Left ventricle myocardium inferior (tissue), 1 donor: ENCODE data around the gene HLA-C. TPM values are rescaled to one million over a fixed set of nuclear protein-coding genes. Genes with fewer than 3 reads are reported as not detected.

Experiments
- DNase-seq: peaks from one replicate; pipeline ENCODE4 v3.0.0-alpha.2; 2020
- H3K27ac ChIP-seq: fragments of 200-600 bp; replicated peaks from 2 replicates; pipeline ENCODE4 v1.8.0; 2021
- H3K27me3 ChIP-seq: fragments of 200-600 bp; 2 replicates; pipeline ENCODE4 v1.8.0; 2021; ENCODE audit warnings: low read depth
- H3K36me3 ChIP-seq: fragments of 200-600 bp; 2 replicates; pipeline ENCODE4 v1.8.0; 2021
- H3K4me1 ChIP-seq: fragments of 200-600 bp; 2 replicates; pipeline ENCODE4 v1.8.0; 2021
- H3K4me3 ChIP-seq: fragments of 200-600 bp; 2 replicates; pipeline ENCODE4 v1.8.0; 2021; ENCODE audit warnings: mild to moderate bottlenecking, moderate library complexity
- H3K9me3 ChIP-seq: fragments of 200-600 bp; replicated peaks from 2 replicates; pipeline ENCODE4 v1.8.0; 2021
- intact Hi-C: fragments of 100-400 bp; cut with micrococcal nuclease; formaldehyde crosslinking; loops from one replicate; pipeline ENCODE4 v1.11.0; 2022
- total RNA-seq: library from RNA; stranded (reverse); fragmentation: NEBNext Ultra II Directional; extraction: Animal tissue kit (Norgen Biotek cat#: 25700); gene quantifications from one replicate; pipeline ENCODE4 v1.2.1, GENCODE V29; 2021
- TF ChIP-seq, protein P1 (sequence below): fragments of 200-600 bp; IDR thresholded peaks from 2 replicates; pipeline ENCODE4 v1.8.0; 2021; ENCODE audit warnings: antibody characterized with exemption, mild to moderate bottlenecking, borderline replicate concordance
- donor health status: DM: no; HTN: yes; CAD: no; lungs with severe emphysema.

Gene HLA-C
- total RNA-seq, 1 donor from 2014 or later: 170 TPM

DNA sequence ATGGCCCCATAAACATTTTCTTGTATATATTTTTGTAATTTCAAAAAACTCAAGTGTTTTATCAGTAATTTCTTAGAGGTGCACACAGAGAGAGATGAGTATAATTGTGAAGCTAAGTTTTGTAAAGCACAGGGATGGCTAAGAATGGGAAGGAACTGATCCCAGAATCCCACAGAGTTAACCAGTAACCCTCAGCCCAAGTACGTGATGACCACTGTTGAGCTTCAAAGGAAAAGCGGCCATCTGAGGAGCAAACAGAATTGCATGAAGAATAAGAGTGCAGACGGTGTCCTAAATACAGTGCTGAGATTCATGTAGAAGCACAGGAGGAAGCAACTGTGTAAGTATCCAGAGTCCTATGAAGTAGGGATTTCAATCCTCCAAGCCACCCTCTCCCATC lies 28.1 kb upstream of the HLA-C start:
- DNase-seq: no peak
- Histone ChIP-seq H3K27ac (no peak overlapping the region), H3K4me3 (no peak overlapping the region), H3K4me1 (no peaks in the 10 kb centered on the region), H3K9me3 (peaks cover 8% of the 10 kb centered on the region), H3K36me3 (no peaks in the 10 kb centered on the region), H3K27me3 (peaks cover 66% of the 10 kb centered on the region)
- TF ChIP-seq, protein P1, sequence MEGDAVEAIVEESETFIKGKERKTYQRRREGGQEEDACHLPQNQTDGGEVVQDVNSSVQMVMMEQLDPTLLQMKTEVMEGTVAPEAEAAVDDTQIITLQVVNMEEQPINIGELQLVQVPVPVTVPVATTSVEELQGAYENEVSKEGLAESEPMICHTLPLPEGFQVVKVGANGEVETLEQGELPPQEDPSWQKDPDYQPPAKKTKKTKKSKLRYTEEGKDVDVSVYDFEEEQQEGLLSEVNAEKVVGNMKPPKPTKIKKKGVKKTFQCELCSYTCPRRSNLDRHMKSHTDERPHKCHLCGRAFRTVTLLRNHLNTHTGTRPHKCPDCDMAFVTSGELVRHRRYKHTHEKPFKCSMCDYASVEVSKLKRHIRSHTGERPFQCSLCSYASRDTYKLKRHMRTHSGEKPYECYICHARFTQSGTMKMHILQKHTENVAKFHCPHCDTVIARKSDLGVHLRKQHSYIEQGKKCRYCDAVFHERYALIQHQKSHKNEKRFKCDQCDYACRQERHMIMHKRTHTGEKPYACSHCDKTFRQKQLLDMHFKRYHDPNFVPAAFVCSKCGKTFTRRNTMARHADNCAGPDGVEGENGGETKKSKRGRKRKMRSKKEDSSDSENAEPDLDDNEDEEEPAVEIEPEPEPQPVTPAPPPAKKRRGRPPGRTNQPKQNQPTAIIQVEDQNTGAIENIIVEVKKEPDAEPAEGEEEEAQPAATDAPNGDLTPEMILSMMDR: no peak
- intact Hi-C loops: no loop called here

DNA sequence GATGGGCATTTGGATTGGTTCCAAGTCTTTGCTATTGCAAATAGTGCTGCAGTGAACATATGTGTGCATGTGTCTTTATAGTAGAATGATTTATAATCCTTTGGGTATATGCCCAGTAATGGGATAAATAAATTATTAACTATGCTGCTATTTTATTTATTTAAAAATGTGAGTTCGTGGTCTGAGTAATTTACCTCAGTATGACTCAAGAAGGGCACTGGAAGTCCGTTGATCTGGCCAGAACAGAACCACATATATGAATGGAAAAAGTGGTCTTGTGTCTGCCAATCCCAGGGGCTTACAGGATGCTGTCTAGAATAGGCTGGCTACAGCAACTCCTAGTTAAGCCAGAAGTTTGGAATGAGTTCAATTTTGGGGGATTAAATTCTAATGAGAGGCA lies 27.6 kb upstream of the HLA-C start:
- Histone ChIP-seq H3K27ac (no peak overlapping the region), H3K27me3 (peaks cover 68% of the 10 kb centered on the region), H3K9me3 (peaks cover 8% of the 10 kb centered on the region), H3K4me1 (no peaks in the 10 kb centered on the region), H3K36me3 (no peaks in the 10 kb centered on the region), H3K4me3 (no peak overlapping the region)
- no peak for DNase-seq
- intact Hi-C loops: no loop called here
- TF ChIP-seq, protein P1: no peak

DNA sequence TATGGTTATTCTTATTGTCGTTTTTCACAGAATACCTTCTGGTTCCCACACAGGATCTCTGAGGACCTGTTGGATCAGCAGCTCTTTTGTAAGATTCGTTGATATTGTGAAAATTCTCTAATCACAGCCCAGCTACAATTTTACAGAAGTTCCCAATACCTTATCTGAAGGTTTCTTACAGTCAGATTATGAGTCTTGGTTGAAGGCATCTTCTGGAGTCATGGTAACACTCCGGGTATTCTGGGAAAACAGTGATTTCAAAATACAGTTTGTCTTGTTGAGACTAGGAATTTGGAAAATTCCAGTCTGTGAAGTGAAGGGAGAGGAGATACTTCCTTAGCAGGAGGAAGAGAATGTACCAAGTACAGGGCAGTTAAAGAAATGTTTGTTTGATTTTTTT lies 22.2 kb upstream of the HLA-C start:
- intact Hi-C loops: no loop called here

DNA sequence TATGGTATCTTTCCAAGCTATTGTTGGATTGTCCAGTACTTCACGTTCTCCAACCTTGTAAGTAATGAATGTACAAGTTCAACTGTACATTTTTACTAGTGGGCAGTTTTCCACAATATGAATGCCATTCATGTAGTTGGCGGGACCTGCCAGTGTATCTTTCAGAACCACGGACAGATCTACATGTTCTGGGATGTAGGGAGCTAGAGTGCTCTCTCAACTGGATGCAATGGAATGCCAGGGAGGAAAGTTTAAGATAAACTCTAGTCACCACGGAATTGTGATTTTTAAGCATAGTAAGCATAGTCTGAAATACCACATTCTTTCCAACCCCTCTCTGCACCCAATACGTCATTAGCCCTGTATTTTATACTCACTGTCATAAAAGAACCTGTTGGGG lies 21.5 kb upstream of the HLA-C start:
- TF ChIP-seq, protein P1: no peak
- Histone ChIP-seq H3K9me3 (peaks cover 7% of the 10 kb centered on the region), H3K4me1 (no peaks in the 10 kb centered on the region), H3K36me3 (no peaks in the 10 kb centered on the region), H3K27ac (no peak overlapping the region), H3K4me3 (no peak overlapping the region), H3K27me3 (peaks cover 60% of the 10 kb centered on the region)
- DNase-seq: no peak
- intact Hi-C loops: no loop called here

More for the DNA sequence above, 22.2 kb upstream of the HLA-C start:
- Histone ChIP-seq H3K27me3 (peaks cover 64% of the 10 kb centered on the region), H3K4me1 (no peaks in the 10 kb centered on the region), H3K36me3 (no peaks in the 10 kb centered on the region), H3K27ac (no peak overlapping the region), H3K9me3 (peaks cover 8% of the 10 kb centered on the region), H3K4me3 (no peak overlapping the region)
- DNase-seq: no peak
- TF ChIP-seq, protein P1: no peak

DNA sequence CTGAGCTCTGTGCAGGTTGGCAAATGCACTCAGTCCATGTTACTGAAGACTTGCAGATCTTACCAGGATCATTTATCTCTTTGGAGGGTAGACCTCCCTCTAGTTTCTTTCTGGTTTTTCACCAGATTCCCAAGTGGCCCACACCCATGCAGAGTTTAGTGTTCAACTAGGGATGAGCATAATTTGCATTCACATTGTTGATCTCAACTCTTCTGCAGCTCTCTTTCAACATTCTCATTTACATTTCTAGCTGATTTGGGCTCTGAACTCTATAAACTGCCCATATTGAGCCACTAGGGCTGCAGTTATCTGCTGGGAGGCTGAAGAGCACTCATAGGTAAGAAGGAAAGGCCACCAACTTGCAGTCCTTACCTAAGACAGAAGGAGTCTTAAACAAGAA lies 17.9 kb upstream of the HLA-C start:
- Histone ChIP-seq H3K27me3 (peaks cover 31% of the 10 kb centered on the region), H3K9me3 (no peaks in the 10 kb centered on the region), H3K27ac (no peak overlapping the region), H3K36me3 (no peaks in the 10 kb centered on the region), H3K4me3 (no peak overlapping the region), H3K4me1 (no peaks in the 10 kb centered on the region)
- no peak for DNase-seq
- intact Hi-C loops: no loop called here
- TF ChIP-seq, protein P1: no peak

DNA sequence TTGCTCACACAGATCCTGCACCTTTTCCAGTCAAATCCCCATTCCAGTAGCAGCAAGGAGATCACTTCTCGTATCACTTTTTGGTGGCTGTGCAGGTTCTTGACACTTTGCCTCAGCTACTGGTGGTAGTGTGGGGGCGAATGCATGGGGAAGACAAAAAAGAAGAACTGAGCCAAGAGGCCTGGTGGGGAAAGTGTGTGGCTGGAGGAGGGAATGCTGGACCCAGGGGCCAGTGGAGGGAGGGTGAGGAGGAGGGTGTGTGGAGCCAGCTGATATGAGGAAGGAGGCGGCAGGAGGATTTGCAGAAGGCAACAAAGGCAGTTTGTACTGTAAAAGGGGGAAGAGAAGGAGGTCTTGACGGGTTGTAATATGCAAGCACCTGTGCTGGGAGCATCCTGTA lies 15.7 kb upstream of the HLA-C start:
- Histone ChIP-seq H3K27me3 (peaks cover 17% of the 10 kb centered on the region), H3K4me1 (no peaks in the 10 kb centered on the region), H3K9me3 (no peaks in the 10 kb centered on the region), H3K27ac (no peak overlapping the region), H3K36me3 (no peaks in the 10 kb centered on the region), H3K4me3 (no peak overlapping the region)
- TF ChIP-seq, protein P1: no peak
- intact Hi-C loops: no loop called here
- no peak for DNase-seq
